C4-2B (cell line): ENCODE data around the gene UBAP1L.

Experiments
- ZFX ChIP-seq: fragments of 450-650 bp; IDR thresholded peaks from 2 replicates; pipeline ENCODE4 v1.6.1; 2017
- TF ChIP-seq, protein P1 (sequence below): fragments of 450-650 bp; conservative IDR thresholded peaks from 2 replicates; pipeline ENCODE4 v1.5.1; 2017; ENCODE audit warnings: mild to moderate bottlenecking

DNA sequence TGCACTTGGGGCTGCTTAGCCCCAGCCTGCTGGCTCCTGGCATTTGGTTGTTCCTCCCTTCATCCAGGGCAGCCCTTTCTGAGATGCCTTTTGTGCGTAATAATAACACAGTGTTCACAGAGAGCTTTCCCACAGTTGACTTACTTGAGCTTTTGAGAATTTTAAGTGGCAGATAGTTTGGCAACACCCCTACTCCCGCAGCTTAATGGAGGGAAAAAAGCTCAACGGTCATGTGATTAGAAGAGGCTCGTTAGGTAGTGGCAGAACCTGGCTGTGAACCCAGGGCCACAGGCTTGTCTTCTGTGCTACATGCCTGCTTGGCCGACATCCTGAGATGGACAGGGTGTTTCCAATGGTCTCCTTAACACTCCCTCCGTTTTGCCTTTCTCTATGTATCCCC, 33.7 kb downstream of the UBAP1L start:
- TF ChIP-seq, protein P1, sequence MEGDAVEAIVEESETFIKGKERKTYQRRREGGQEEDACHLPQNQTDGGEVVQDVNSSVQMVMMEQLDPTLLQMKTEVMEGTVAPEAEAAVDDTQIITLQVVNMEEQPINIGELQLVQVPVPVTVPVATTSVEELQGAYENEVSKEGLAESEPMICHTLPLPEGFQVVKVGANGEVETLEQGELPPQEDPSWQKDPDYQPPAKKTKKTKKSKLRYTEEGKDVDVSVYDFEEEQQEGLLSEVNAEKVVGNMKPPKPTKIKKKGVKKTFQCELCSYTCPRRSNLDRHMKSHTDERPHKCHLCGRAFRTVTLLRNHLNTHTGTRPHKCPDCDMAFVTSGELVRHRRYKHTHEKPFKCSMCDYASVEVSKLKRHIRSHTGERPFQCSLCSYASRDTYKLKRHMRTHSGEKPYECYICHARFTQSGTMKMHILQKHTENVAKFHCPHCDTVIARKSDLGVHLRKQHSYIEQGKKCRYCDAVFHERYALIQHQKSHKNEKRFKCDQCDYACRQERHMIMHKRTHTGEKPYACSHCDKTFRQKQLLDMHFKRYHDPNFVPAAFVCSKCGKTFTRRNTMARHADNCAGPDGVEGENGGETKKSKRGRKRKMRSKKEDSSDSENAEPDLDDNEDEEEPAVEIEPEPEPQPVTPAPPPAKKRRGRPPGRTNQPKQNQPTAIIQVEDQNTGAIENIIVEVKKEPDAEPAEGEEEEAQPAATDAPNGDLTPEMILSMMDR: no peak
- TF ChIP-seq ZFX: no peak
